GM19328 (cell line): Measurements from ENCODE around the gene DHX35.

Experiments
- ATAC-seq: cut with Tn5 transposase; IDR thresholded peaks from one replicate; pipeline ENCODE4 v1.9.1; 2021; ENCODE audit warnings: mild to moderate bottlenecking, moderate library complexity; ENCODE audit not compliant: unreplicated experiment

DHX35 gene

DNA sequence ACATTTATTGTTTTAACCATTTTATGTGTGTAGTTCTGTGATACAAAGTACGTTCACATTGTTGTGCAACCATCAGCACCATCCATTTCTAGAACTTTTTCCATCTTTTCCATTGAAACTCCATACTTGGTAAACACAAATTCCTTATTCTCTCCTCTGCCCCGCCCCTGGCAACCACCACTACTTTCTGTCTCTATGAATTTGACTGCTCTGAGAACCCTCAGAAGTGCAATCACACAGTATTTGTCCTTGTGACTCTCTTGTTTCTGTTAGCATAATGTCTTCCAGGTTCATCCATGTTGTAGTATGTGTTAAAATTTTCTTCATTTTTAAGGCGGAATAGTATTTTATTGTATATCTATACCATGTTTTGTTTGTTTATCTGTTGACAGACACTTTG is 56.9 kb downstream of the DHX35 start:
- no peak for ATAC-seq

DNA sequence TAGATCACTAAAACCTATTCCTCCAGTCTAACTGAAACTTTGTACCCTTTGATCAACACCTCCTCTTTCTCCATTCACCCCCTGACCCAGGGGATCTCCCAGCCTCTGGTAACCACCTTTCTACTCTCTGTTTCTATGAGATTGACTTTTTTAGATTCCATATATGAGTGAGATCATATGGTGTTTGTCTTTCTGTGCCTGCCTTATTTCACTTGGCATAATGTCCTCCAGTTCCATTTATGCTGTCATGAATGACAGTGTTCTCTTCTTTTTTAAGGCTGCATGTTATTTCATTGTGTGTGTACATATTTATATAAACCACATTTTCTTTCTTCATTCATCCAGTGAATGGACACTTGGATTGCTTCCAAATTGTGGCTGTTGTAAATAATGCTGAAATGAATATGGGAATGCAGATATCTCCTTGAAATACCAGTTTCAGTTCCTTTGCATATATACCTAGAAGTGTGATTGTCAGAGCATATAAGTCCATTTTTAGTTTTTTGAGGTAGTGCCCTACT is 57.7 kb downstream of the DHX35 start:
- peak; percentile 75 for ATAC-seq

- ATAC-seq = no peak
Observed at GRCh38 chr20:39021748-39022147, 59.6 kb downstream of the DHX35 start.

DNA sequence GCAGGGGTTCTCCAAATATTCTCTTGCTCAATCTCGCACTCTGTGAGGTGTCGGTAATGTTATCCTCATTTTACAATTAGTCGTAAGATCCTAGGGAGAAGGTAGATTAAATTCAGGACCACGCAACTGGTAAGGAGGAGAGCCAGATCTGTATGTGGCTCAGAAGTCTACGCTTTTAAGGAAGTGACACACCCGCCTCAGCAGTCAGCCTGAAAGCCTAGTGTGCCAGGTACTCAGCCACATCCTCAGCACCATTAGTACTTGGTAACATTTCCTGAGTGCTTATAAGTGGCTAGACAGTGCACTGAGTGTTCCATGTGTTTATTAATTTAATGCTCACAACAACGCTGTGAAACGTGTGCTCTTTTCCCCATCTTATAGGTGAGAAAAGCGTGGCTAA is 63.7 kb downstream of the DHX35 start:
- ATAC-seq = no peak

DNA sequence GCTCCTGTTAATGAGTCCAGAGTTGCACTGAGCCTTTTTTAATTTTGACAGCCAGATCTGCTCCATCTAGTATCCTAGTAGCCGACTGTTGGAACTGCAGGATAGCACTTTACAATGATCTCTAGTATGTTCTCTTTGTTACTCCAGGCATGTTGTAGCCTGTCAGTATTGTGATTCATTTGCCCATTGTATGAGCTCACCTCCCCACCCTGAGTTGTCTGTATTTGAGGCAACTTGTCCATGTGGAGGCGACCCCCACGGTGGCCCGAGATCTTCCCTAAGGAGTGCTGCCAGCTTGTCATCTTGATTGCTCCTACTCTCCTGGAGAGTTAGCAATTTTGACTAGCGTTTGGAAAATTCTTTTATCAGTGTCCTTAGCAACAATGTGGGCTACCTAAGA is 67.2 kb downstream of the DHX35 start:
- ATAC-seq = no peak

DNA sequence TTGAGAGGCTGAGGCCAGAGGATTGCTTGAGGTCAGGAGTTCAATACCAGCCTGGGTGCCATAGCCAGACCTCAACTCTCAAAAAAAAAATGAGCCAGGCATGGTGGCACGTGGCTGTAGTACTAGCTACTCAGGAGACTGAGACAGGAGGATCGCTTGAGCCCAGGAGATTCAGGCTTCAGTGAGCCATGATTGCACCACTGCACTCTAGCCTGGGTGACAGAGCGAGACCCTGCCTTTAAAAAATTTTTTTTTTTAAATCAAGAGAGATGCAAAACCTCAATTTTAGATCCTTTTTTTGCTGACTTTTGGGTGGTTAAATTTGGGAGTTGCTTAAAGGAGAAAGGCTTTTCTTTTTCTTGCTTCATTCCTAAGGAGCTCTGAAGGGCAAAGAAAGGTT is 70.9 kb downstream of the DHX35 start:
- ATAC-seq = no peak

DNA sequence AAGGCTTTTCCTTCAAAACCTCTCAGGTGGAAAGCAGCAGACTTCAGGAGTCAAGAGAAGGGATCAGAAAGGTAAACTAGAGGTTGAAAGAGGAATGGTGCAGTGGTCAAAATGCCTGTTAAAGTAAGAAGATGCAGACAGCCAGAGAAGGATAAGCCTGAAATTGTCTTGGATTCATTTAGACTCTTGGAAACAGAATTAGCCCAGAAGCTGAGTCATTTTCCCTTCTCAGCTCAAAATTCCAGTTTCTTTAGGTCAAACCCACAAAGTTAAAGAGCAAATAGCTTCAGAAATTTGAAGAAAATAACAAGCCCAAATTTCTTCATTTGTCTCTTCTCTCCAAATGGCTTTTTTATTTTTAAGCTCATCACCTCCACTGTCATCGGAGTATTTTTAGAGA is 73.9 kb downstream of the DHX35 start:
- ATAC-seq = no peak

GRCh38 chr20:39036851-39037250 is 74.7 kb downstream of the DHX35 start:
- ATAC-seq = no peak

GRCh38 chr20:39038047-39038446 is 75.9 kb downstream of the DHX35 start:
- ATAC-seq = no peak

- no peak for ATAC-seq
Observed at GRCh38 chr20:39038495-39038894, 76.4 kb downstream of the DHX35 start.

DNA sequence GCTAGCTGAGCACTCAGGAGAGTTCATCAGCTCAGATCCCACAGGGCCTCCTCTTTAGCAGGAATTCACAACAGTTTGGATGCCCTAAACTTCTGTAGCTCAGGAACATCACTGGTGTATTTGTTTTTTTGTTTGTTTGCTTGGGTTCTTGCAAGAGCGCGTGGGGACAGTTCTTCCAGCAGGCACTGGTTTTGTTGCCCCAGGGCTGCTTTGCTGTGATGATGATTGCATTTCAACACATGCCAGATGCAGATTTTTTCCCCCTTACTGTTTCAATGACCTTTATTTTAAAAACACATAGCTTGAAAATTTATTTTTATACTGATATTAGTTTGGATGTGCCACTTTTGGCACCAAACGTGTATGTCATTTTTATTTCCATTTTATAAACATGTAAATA is 77.1 kb downstream of the DHX35 start:
- no peak for ATAC-seq

GRCh38 chr20:39040116-39040515 is 78.0 kb downstream of the DHX35 start:
- no peak for ATAC-seq

DNA sequence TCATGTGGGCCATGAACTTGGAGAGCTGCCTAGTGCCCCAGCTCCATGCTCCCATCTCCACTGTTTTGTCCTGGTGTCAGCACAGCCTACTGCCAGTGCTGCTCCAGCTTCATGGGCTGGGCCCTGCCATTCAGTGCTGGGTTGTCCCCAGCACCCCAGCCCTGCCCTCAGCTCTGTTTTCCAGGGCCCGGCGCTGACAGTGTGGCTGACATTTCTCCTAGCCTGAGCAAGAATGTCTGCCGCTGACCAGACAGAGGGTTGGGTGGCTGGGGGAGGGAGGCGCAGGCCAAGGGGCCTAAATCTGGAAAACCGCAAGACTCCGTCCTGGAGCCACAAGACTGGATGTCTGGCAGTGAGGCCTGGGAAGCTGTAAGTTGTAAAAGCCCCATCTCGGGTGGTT is 78.9 kb downstream of the DHX35 start:
- ATAC-seq = no peak

DNA sequence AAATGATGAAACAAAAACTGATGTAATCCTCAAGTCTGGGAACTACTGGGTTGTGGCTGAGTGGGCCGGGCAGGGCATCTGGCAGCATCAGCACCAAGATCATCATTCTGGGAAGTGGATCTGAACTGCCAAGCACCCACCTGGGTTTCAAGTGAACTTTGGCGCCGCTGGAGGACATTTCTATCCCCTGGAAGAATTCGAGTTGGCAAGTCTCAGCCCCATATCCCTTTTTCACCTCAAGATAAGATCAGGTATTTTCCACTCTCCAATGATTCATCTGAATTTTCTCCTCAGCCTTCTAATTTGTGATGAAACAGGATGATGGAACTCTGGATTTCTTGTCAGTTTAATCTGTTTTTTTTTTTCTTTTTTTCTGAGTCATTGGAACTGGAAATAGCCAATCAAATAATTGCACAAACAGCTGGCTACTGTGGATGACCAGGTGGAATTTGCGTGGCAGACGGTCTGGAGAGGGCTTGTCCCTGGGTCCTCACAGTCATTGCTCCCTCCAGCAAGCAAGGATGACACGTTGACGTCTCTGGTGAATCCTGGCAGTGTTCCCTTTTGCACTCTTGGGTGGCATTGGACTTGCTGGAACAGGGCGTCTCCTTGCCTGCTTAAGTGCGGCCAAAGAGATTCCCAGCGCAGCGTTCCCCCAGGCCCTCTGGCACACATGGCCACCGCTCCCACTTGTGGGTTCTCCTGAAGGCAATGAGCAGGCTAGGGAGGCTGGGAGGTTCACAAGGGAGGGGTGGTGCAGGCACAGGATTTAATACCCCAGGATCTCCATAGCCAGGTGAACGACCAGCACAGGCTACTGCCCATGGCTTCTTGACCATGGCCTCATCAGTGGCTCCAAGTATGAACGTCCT is 80.4 kb downstream of the DHX35 start:
- no peak for ATAC-seq

- ATAC-seq = no peak
Observed at GRCh38 chr20:39044501-39044900, 82.4 kb downstream of the DHX35 start.

- no peak for ATAC-seq
Observed at GRCh38 chr20:39045676-39046075, 83.5 kb downstream of the DHX35 start.

DNA sequence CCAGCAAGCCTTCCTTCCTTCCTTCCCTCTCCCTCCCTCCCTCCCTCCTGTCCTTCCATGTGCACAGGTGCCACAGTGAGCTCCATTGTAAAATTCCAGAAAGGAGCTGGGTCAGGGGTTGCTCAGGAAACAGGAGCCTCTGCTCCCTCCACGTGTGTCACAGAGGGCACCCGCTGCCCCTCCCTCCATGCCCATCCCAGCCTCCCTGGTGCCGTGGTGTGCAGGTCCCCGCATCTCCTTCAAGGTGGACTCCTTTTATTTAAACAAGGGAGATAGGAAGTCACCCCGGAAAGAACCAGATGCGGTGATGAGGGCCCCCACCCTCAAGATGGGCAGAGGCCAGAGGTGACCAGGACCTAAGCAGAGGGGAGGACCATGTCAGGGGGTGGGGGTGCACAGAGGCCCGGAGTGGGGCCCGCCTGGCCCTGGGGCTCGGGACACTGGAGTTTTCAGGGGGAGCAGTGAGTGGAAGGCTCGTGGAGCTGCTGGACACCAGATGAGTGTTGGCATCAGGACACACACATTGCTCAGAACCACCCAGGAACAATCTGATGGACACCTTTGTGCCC is 85.4 kb downstream of the DHX35 start:
- ATAC-seq = no peak

DNA sequence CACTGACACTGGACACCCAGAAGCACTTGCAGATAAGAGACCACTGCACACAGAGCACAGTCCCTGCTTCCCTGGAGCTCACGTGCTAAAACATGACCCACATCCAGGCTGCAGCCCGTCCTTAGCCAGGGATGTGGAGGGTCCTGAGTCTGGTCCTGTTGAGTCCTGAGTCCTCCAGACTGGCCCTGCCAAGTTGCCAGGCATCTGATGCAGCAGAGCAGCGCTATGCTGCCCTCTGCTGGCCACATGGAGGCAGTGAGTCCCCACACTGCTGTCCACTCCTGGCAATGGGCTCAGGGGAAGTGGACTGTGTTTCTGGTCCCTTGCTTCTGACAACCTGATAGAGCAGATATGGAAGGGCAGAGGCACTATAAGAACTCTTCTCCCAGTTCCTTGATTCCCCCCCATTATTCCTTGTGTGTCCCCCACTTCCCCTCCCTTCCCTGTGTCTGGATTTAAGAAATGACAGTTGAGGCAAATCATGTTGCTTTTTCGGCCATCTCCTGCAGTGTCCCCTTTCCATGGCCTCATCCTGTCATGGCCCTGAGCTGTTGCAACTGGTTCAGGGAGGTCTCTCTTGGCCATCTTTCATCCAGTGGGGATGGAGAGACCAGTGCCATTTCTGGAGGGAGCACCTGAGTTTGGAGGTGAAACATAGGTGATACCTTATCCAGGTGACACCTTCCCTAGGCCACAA is 86.0 kb downstream of the DHX35 start:
- ATAC-seq = no peak

DNA sequence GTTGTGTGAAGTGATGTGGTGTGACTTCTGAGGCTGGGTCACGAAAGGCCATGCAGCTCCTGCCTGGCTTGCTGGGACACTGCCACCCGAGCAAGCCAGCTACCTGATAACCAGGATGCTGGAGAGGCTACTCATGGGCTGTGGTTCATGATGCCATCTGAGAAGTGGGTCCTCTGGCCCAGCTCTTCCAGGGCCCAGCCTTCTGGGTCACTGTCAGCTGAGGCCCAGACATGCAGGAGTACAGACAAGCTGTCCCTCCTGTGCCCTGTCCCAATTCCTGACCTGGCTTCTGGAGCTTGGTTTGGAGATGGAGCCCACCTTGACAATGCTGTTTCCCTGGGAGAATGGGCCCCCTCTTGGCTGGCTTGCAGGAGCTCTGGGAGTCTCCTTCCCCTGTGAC is 87.0 kb downstream of the DHX35 start:
- no peak for ATAC-seq

DNA sequence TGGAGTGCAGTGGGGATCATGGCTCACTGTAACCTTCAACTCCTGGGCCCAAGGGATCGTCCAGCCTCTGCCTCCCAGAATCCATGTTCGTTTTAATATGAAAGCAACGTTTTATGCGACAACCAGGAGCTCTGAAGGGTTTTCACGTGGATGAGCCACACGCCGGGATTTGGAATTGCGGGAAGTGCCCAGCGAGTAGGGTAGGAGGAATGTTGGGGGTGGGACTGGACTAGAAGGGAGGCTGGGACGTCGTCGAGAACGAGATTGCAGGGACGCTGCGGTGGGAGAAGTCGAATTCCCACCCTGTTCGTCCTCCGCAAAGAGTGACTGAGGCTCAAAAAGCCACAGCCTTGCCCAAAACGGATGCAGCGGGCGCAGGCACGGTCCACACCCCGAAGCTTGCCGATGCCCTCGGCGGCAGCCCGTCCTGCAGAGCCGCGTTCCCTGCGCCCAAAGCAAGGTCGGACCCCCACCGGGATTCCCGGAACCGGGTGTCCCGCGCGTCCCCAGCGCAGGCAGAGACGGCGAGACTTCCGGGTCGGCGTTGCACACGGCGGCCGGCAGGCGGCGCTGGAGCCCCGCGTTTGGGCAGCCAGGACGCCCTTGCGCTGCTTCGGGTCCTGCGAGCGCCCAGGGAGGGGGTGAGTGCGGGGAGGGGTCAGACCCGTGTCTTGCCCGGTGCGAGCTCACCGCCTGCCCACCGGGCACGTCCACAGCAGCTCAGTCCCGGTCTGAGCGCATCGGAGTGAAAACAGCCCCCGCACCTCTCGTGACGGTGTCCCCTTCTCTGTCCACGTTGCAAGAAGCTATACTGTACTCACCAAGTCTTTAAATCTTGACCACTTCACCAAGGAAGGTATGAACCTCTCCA is 87.8 kb downstream of the DHX35 start:
- peak; percentile 70 for ATAC-seq

- no peak for ATAC-seq
Observed at GRCh38 chr20:39050555-39050902, 88.4 kb downstream of the DHX35 start.
